HG03159 (cell line): ENCODE results near the gene CLASP1.
"Not testable (repeated sequence)": the region's sequence is repeated elsewhere in the genome, so short reads cannot be mapped to it uniquely, and the experiment has no call there.

Experiments
- ATAC-seq: cut with Tn5 transposase; IDR thresholded peaks from one replicate; pipeline ENCODE4 v1.9.1; 2021; ENCODE audit warnings: mild to moderate bottlenecking, moderate library complexity; ENCODE audit not compliant: unreplicated experiment

CLASP1 gene

DNA sequence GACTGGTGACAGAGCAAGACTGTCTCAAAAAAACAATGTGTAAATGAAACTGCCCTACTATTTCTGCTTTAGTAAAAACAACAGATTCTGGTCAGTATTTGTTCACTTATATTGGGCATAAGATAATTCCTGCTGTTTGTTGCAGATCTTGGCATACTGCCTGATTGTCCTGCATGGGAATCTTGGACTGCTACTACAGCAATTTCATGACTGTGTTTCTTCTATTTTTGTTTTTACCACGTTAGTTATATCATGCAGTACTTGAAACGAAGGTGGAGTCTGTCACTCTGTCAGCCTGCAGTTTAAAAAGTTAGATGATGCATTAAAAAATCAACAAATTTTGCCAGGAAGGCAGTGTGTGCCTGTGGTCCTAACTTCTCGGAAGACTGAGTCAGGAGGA is 14.2 kb upstream of the CLASP1 start:
- ATAC-seq, result no peak

DNA sequence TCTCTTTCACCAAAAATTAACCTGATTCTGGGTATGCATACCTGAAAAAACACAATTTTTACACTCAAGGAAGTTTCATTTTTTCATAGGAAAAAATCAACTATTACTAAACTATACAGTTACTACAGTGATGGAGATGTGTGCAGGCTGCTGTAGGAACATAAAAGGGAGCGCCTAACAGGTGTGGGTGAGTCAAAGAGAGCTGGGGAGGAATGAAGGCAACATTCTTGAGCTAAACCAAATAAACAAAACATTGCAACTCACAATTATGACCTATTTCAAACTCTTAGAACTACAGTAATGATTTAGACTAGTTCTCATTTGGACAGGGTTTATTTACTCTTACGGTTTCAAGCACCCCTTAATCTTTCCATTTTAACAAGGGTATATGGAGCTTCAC is 13.4 kb upstream of the CLASP1 start:
- ATAC-seq, result no peak

DNA sequence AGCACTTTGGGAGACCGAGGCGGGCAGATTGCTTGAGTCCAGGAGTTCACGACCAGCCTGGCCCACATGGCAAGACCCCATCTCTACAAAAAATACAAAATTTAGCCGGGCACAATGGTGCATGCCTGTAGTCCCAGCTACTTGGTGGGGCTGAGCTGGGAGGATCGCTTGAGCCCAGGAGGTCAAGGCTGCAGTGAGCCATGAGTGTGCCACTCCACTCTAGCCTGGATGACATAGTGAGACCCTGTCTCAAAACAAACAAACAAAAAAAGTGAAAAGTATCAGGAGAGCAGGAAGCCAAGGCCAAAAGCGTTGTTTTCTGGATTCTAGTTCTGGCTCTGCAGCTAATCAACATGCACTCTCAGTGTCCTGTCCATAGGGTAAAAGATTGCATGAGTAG is 10.7 kb upstream of the CLASP1 start:
- ATAC-seq, result no peak

DNA sequence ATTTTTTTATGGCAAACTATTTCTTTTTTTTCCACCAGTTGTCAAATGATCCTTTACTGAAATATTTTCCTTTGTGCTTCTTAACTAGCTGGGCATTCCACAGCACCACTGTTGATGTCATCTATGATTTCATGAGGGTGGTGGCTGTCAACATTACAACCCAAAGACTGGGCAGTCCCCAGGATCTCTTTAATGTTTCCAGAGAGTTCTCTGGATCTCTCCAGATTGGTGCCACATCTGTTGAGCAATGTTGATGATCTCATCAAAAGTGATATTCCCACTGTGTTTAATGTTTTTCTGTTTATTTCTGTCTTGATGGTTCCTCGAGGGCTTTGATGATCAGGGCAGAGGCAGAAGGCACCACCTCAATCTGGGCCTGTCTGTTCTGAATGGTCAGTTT is 9.1 kb upstream of the CLASP1 start:
- ATAC-seq, result not testable (repeated sequence)

DNA sequence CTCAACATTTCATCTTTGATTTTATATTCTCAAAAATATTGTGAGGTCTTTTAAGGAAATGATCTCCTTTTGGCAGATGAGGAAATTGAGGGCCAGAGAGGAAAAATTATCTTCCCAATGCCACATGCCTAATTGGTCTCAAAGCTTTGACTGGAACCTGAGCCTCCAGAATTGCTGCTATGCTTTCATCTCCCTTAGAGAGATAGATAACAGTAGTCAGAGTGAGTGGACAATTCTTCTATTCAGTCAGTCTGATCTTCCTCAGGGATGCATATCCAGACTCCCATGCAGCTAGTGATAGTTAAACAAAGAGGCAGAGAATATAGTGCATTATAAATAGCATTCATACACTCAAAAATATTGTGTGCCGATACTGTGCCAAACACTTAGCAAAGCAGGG is 3.8 kb upstream of the CLASP1 start:
- no peak for ATAC-seq

DNA sequence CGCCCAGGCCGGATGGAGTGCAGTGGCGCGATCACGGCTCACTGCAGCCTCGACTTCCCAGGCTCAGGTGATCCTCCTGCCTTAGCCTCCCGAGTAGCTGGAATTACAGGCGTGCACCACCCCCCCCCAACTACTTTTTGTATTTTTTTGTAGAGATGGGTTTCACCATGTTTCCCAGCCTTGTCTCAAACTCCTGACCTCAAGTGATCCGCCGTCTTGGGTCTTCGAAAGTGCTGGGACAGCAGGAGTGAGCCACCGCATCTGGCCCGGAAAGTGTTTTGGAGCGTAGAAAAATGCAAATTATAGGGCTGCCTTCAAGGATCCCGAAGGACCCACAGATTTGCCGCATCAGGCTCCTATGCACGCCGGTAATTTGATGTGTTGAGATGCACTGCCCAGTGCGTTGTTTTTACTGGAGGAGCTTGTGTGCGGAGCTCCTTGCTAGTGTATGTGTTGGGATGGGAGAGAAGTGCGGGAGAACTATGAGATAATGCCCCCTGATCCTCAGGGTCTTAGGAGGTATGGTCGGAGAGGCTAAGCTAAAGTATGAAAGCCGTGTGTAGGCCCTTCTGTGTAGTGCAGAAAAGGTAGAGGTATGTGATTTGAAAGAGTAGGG is 1.2 kb upstream of the CLASP1 start:
- no peak for ATAC-seq

DNA sequence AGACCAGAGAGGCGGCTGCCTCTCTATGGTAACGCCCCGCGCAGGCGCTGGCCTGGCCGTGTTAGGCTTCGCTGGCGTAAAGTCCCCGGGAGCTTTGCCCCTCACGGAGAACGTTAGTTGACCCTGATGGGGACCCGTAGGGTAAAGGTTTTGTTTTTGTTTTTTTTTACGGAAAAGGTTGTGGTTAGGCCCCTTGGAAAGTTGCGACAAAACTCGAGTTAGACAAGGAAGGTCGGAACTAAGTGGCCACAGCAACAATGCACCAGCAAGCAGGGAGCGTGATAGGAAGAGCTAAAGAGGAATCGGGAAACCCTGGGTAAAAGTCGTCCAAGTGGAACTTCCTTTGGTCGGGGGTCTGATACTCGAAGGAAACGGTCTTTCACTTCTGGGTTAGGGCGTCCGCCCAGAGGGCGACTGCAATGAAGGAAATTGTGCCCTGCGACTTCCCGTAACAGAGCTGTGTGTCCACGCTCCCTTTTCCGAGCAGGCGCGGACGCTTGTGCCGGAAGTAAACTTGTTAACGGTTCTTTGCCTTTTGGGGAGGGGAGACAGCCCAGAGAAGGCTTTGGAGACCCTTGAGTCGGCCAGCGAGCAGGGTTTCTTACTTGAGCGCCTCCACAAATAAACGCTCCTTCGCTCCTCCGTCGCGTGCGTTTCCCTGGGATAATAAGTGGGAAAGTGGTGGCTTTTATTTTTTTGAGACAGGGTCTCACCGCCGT is 493 bp upstream of the CLASP1 start:
- peak; percentile 88 for ATAC-seq

DNA sequence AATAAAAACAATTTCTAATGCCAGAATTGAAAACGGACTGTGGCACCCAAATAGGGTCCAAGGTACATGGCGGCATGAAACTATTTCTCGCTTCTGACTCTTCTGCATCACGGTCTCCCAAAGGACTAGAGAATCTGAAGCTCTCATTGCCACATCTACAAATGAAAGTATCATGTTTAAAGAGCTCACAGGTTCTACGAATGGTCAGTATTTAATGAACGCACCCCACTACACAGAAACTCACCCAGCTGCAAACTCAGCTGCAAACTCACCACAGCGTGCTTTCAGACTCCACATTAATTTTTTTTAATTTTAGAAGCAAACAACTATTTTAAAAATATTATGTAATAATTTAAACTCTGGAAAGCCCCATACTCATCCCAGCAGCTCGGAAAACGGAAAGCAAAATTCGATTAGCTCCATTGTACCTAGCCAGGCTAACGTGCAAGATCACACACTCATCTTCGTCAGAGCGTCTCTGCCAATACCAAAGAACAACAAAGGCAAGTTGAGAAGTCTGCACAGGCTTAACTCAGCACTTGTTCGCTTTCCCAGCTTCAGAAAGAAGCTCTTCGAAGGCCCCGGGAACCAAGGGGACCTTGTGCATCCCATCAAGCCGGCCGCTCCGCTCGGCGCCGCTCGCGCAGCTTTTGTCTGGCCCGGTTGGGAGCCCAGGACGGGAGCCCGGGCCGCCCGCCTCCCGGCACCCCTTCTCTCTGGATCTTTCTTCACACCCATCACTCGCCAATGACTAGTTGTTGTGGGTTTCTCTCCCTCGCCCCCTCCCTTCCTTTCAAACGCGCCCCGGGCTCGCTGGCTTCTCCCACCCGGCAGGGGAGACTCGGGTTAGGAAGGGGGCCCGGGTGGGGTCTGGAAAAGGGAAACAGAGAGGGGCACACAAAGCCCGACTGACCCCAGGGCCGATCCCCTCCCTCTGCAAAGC is 785 bp downstream of the CLASP1 start:
- peak; percentile 28 for ATAC-seq

DNA sequence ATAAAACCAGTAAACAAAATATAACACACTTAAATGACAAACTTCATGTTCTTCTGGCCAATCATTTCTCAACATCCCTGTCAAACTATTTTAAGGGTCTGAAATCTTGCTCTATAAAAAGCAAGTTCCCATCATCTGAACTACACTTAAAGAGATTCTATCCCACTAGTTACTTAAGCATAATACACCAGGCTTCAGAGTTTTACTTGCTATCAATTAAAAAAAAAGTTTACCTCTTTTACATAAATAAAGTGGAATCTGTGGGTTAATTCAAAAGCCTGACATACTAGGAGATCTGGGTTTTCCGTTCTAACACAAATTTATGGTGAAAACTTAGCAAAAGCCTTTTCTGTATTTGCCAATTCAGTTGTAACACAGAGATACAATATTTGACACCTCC is 1.9 kb downstream of the CLASP1 start:
- ATAC-seq, result no peak

DNA sequence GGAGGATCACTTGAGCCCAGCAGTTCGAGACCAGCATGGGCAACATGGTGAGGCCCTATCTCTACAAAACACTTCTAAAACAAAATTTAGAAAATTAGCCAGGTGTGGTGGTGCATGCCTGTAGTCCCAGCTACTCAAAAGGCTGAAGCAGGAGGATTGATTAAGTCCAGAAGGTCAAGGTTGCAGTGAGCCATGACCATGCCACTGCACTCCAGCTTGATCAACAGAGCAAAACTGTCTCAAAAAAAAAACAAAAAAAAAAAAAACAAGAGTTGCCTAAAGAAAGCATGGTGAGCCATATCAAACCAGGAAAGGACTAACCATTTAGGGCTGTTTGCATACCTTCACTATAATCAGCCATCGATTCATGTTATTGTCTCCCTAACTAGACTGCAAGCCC is 4.5 kb downstream of the CLASP1 start:
- ATAC-seq, result no peak

DNA sequence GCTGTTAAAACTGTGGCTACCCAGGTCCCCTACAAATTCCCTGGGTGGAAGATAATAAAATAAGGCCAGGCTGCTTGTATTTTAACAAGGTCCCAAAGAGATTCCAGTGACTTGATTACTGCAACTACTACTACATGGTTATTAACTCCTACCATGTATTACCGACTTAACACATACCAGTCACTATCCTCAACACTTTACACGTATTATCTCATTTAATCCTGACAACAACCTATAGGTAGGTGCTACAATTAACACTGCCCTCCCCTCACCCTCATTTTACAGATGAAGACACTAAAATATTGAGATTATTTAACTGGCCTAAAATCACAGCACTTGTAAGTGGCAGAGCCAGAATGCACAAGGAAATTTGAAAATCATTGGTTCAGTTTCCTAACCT is 5.4 kb downstream of the CLASP1 start:
- ATAC-seq, result no peak

DNA sequence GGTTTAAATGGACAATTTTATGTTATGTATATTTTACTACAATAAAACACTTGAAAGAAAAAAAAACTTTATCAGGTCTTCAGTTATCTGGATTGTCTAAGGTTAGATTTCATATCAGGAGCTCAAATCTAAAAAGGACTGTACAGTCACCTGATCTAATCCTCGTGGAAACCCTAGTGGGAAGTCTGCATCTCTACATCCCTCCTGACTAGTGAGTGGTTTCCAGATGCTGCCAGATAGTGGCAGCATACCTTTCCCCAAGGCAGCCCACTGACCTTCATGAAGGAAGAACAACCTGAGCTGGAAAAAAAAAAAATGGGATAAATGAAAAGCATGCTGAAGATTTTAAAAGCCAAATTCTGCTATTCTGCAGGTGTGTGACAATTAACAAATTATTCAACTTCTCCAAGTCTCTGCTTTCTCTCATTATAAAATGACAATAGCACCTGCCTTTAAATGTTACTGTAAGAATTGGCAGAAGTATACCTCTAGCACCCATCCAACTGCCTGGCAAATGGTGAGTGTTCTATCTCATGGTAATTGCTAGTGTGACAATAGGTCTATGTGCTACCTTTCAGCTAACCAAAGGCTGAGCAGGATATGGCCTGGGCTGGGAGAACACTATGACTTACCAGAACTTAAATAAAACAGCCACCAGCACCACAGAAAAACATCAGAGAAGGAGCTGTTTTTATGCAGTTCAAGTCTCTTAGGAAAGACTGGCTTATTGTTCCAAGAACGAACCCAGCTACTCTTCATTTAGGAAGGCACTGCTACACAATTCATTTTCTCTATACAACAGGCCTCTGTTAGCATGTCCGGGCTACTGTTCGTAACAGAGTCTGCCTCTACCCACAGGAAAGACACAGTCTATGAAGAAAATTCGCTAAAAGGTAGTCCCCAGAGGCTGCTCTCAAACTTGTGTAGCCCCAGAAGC is 8.6 kb downstream of the CLASP1 start:
- ATAC-seq, result no peak

DNA sequence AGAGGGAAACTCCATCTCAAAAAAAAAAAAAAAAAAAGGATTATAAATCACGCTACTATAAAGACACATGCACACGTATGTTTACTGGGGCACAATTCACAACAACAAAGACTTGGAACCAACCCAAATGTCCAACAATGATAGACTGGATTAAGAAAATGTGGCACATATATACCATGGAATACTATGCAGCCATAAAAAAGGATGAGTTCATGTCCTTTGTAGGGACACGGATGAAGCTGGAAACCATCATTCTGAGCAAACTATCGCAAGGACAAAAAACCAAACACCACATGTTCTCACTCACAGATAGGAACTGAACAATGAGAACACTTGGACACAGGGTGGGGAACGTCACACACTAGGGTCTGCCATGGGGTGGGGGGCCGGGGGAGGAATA is 9.4 kb downstream of the CLASP1 start:
- ATAC-seq, result not testable (repeated sequence)

DNA sequence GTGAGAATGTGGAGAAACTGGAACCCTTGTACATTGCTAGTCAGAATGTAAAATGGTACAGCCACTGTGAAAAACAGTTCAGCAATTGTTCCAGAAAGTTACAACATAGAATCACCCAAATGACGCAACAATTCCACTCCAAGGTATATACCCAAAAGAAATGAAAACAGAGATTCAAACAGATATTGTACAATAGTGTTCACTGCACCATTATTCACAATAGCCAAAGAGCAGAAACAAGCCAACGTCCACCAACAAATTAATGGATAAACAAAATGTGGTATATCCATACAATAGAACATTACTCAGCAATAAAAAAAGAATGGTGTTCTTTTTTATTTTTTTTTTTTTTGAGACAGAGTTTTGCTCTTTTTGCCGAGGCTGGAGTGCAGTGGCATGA is 10.9 kb downstream of the CLASP1 start:
- no peak for ATAC-seq

DNA sequence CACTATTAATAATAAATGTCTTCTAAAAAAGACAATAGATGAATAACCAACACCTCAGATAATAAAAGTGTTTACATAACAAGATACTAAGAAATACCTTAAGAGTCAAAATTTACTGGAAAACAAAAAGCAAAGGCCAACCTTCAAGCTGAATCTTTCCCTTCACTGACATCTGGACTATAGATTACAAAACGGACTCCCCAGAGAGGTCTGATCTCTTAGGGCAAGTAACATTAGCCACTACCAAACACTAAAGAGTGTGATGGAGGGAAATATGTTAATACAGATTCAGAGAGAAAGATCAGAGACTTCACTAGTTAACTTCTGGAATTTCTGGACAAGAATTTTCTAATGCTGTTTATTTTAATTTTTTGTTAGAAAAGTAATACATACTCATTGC is 13.9 kb downstream of the CLASP1 start:
- no peak for ATAC-seq

DNA sequence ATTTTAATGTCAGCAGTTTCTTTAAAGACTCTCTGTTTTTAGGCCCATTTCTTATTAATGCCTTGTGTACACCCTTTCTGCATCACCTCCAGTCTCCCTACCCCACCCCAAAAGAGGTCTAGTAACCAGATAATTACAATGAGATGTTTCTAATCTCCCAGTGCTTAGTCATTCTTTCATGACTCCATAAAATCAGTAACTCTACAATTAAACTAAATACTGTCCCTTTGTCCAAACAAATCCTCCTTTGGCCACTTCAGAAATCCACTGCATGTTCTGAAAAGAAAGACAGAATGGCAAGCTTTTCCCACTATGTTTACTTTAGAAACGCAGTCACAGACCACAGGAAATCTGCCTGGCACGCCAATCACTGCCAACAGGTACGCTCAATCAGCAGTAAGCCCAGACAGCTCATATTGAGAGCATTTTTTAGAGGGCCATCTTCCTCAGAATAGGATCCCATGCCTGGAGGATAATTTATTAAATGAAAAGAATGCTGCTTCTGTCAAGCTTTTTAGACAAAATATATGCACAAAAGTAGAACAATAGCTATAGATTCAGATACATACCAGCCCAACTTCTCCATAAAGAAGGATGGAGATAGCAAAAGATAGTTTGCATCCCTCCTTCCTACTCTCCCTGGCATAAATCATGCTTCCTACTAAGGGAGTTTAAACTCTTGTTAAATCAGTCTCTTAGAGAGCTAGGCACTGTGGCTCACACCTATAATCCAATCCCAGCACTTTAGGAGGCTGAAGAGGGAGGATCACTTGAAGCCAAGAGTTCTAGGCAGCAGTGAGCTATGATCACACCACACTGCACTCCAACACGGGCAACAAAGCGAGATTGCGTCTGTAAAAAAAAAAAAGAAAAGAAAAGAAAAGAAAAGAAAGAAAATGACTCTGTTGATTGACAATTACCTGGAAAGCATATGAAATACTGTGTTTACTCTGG is 14.6 kb downstream of the CLASP1 start:
- no peak for ATAC-seq

DNA sequence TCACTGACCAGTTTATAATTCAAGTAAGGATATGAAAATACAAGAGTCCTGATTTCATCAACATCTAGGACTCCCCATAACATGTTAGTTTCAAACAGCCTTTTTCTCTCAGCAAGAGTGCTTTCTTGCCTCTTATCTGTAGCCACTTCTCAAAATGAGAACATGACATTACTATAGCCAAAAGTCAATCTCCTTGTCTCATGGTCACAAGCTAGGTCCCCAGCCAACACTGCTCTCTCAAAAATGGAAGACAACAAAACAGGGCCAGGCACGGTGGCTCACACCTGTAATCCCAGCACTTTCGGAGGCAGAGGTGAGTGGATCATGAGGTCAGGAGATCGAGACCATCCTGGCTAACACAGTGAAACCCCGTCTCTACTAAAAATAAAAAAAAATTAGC is 15.8 kb downstream of the CLASP1 start:
- no peak for ATAC-seq

DNA sequence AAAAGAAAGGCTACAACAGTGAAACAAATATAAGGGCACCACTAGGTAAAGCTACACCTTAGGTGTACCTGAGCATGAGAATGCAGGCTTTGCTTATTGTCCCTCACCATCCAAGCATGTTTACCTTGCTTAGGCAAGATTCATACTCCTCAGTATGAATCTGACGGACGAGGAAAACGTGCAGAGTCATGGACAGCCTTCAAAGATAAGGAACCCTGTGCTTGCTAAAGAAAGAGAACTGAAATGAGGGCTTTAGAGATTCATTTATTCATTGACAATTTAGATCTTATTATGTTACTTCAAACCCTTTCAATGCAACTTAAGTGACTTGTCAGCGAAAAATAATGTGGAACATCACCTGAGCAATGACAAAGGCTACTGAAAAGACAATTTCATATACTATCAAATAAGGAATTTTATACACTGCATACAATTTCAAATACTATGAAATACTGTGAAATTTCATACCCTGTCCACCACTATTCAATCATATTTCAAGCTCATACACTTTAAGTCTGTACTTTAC is 21.7 kb downstream of the CLASP1 start:
- no peak for ATAC-seq

DNA sequence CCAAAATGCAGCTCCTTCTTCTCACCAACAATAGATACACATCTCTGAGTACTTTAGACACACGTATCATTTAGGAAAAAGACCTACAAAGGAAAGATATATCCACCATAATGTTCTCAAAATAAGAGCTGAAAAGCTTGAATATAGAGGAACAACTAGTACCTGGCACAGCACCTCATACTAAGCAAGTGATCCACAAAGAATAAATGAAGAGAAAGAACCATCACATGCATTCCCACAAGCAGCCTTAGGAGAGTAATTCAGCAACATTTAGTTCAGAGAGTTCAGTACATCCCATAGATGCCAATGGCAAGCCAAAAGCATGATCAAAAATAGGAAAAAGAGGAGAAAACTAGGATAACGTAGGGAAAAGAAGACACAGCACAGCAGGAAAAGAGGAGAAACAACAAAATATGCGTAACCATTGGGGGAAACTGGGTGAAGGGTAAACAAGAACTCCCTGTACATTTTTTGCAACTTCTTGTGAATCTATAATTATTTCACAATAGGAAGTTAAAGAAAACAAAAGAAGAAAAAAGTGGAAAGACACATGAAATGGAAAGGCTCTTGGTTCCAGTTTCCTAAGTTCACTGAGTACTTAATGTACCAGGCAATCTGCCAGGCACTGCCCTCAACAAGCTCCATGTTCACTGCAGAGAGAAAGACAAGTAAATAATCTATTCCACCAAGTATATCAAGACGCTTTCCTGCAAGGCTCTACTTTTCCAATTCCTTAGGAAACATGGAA is 22.3 kb downstream of the CLASP1 start:
- no peak for ATAC-seq
